ENCODE measurements around the gene SLAMF7.
"Not testable (repeated sequence)": the region's sequence is repeated elsewhere in the genome, so short reads cannot be mapped to it uniquely, and the experiment has no call there.

The SLAMF7 gene

DNA sequence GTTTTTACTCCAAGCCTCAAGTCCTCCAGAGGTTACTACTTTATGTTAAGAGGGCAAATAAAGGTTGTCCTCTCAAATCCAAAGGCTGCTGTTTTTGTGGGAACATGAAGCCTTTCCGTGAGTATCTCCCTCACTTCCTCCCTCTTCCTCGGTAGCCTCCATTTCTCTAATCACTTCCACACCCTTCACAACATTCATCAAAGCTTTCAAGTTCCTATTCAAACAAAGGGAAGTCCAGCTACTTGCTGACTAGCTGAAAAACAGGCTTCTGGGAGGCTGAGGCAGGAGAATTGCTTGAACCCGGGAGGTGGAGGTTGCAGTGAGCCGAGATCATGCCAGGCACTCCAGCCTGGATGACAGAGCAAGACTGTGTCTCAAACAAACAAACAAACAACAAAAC lies 20.8 kb upstream of the SLAMF7 start:
- in situ Hi-C loops (cut with MboI; ENCODE audit: low sequenced_read_pairs), result no loop called here

DNA sequence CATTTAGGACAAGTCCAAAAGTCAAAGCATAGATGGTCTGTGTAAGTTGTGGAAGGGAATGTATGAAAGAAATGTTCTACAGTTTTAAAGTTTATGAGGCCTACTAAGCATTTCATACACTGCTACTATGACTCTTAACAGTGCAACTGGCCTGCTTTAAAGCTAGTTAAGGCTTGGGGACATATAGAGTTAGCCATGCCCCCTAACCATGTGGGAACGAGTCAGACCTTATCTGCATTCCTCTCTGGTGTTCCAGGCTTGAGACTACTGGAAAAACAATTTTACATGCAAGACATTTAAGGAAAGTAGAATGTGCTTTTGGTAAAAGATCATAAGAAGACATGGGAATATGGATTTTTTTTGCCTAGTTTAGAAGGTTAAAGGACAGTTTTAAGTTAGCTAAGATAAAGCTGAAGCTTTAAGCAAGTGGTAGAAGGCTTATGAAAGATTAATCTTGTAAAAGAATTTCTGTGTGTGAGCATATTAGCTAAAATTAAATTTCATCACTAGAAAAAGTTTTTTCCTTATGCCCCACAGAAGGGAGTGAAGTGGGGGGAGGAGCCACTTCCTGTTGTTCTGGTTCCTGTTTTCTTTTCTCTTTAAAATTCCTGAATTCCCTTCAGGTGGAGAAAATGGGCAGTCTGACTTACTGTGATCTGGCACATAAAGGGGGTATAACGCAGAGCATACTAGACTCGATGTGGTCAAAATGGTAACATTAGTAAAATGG lies 18.5 kb upstream of the SLAMF7 start:
- in situ Hi-C loops (cut with MboI; ENCODE audit: low sequenced_read_pairs), result no loop called here

DNA sequence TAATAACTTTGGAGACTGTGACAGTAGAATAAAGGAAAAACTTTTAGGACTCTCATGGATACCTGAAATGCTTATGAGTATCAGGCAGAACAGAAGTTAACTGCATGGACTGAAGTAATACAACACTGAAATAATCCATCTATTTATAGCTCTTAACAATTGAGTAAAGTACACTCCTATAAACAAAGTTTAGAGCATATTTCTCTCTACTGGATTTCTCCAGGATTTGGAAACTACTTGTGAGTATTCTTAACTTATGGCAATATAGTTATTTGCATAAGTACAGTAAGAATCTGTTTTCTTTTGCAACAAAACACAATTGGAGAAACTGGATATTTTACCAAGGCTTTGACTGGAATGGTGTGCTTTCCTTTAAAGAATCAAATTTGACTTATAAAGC lies 17.6 kb upstream of the SLAMF7 start:
- in situ Hi-C loops (cut with MboI; ENCODE audit: low sequenced_read_pairs), result no loop called here

DNA sequence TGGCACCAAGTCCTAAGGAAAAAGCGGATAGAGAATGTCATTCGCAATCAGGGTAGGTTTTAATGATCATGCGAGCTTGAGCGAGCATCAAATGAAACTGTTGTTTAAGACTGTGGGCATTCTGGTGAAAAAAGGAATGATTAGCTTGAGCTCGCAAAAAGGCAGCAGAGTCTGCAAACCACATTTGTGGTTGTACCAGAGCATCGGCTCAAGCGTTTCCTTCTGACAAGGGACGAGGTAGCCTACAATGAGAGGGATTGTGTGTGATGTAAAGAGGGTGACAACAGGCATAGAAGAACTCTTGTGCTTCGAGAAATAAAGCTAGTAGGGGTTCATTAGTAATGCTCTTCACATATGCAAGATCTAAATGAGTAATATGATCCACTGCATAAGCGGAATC lies 16.3 kb upstream of the SLAMF7 start:
- in situ Hi-C loops (cut with MboI; ENCODE audit: low sequenced_read_pairs), result no loop called here

GRCh38 chr1:160723332-160723731 lies 15.7 kb upstream of the SLAMF7 start:
- in situ Hi-C loops (cut with MboI; ENCODE audit: low sequenced_read_pairs), result no loop called here

GRCh38 chr1:160724465-160725242 lies 14.4 kb upstream of the SLAMF7 start:
- in situ Hi-C loops (cut with MboI; ENCODE audit: low sequenced_read_pairs), result no loop called here

DNA sequence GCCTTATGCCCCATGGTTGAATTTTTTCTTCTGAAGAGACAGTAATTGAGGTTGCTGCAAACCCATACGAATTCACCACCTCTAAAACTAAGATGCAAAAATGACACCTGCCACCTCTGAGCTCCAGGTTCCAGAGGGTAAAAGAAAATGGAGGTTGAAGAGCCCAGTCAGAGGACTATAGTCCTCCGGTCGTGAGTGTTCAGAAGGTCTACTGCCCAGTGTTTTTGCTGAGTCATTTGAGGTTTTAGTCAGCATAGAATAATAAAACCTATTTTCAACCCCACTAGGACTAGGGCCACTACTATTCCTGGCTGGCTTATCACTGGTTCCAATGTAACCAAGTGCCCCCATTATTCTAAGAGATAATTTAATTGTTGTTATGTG lies 12.9 kb upstream of the SLAMF7 start:
- in situ Hi-C loops (cut with MboI; ENCODE audit: low sequenced_read_pairs), result no loop called here

- in situ Hi-C loops (cut with MboI; ENCODE audit: low sequenced_read_pairs), result no loop called here
These were observed 12.3 kb upstream of the SLAMF7 start for GRCh38 chr1:160726498-160727315.

- in situ Hi-C loops (cut with MboI; ENCODE audit: low sequenced_read_pairs), result no loop called here
These were observed 11.8 kb upstream of the SLAMF7 start for GRCh38 chr1:160727316-160727640.

- in situ Hi-C loops (cut with MboI; ENCODE audit: low sequenced_read_pairs), result not testable (repeated sequence)
These were observed 7.5 kb upstream of the SLAMF7 start for GRCh38 chr1:160731564-160731963.

GRCh38 chr1:160731990-160732389 lies 7.1 kb upstream of the SLAMF7 start:
- in situ Hi-C loops (cut with MboI; ENCODE audit: low sequenced_read_pairs), result no loop called here

DNA sequence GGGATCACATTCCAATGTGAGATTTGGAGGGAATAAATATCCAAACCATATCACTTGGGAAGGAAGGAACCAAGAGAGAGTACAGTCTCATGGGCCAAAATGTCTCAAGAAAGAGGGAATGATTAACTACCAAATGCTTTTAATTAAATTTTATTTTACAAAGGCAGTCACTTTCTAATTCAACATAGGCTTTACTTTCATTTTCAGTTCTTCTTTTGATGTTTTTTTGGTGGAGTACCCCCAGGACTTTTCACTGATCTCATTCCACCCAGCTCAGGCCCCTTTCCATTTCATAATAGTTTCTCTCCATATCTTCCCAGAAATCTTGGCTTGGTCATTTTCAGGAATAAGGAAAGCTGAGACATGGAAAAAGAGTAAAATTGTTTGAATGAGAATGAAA lies 5.1 kb upstream of the SLAMF7 start:
- in situ Hi-C loops (cut with MboI; ENCODE audit: low sequenced_read_pairs), result no loop called here

- in situ Hi-C loops (cut with MboI; ENCODE audit: low sequenced_read_pairs), result no loop called here
These were observed 4.7 kb upstream of the SLAMF7 start for GRCh38 chr1:160734301-160734700.

- in situ Hi-C loops (cut with MboI; ENCODE audit: low sequenced_read_pairs), result no loop called here
These were observed 776 bp upstream of the SLAMF7 start for GRCh38 chr1:160738271-160738670.

- in situ Hi-C loops (cut with MboI; ENCODE audit: low sequenced_read_pairs), result no loop called here
These were observed 1.2 kb downstream of the SLAMF7 start for GRCh38 chr1:160740133-160740688.

DNA sequence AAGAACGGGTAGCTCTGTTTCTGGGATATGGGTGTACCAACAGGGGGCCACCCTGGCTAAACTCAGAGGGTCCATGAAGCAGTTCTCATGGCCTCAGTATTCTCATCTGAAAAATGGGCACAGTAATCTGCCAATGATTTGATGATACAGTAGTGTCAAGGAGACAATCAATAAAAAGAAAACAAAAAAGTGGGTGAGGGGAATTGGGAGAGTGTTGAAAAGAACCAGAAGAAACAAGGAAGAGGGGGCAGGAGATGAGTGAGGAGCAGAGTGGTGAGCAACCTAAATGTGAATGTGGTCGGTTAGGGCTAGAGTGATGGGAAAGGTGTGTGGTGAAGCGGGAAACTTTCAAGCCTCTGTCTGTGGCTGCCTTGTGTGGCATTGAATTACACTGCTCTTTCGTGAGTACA lies 2.0 kb downstream of the SLAMF7 start:
- in situ Hi-C loops (cut with MboI; ENCODE audit: low sequenced_read_pairs), result no loop called here

DNA sequence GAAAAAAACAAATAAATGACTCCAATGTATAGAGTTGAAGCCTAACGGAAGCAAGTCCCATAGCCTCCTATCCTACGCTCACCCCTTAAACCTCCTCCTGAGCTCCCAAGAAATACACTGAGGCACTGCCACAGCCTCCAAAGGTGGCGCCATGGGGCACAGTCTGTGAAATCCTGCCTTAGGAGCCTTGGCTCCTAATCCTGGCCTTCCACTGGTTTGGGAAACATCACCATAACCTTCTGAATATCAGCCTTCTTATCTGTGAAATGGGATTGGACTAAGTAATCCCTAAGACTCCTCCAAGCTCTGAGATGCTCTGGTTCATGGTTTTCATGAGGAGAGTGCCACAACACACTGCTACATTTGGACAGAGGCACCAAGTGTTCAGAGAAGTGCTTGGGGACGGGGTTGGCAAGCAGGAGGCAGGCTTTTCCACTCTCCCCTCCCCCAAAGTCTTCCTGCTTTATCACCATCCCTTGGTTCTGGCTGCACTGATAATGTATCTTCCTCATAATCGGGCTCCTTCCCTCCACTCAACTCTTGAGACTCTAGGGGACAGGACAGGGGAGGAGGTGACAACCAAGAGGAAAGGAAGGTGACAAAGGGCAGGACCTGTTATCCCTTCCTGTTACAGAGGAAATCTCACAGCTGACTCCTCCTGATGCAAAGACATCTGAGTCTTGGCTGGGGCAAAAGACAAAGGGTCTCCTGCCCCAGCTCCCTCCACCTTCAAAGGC lies 2.7 kb downstream of the SLAMF7 start:
- in situ Hi-C loops (cut with MboI; ENCODE audit: low sequenced_read_pairs), result no loop called here

GRCh38 chr1:160742428-160743127 lies 3.5 kb downstream of the SLAMF7 start:
- in situ Hi-C loops (cut with MboI; ENCODE audit: low sequenced_read_pairs), result no loop called here

GRCh38 chr1:160743266-160743665 lies 4.2 kb downstream of the SLAMF7 start:
- in situ Hi-C loops (cut with MboI; ENCODE audit: low sequenced_read_pairs), result no loop called here

- in situ Hi-C loops (cut with MboI; ENCODE audit: low sequenced_read_pairs), result no loop called here
These were observed 5.3 kb downstream of the SLAMF7 start for GRCh38 chr1:160744199-160744851.

All from HL-60/S4 treated with retinoic acid at 250 ng/mL for 4 days and 3 days (cell line).